ENCODE measurements around the gene BDNF.

DNA sequence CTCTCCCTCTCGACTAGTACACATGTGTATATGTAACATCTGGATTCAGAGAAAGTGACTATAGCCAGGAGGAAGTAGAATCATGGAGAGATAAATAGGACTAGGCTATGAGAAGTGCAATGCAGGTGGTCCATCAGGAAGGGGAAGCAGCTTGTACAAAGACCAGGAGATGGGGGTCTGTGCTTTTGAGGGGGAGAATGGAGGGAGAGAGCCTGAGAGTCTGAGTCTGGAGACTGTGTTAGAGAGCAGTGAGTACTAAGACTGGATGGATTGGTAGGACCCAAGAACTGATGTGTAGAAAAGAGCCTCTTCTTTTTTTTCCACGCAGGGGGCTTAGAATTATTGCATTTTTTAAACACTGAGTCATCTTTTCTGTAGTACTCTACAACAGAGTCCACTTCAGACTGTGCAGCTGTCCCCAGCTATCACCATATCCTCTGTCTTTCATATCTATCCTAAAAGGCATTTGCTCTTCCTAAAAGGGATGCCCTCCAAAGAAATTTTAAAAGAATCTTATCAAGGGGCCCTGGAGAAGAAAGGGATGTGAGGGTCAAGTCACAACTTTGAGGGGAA is 80.4 kb downstream of the BDNF start:
- TF ChIP-seq POLR2A (IDR thresholded peaks at IDR 0.05; ENCODE audit: low read length): no peak
- TF ChIP-seq GATA1 (IDR thresholded peaks at IDR 0.05; ENCODE audit: low read depth, low read length): no peak

All from erythroblast (primary cell).